ENCODE data around the gene ADH7.
"Not testable (repeated sequence)": the region's sequence is repeated elsewhere in the genome, so short reads cannot be mapped to it uniquely, and the experiment has no call there.

ADH7 gene

DNA sequence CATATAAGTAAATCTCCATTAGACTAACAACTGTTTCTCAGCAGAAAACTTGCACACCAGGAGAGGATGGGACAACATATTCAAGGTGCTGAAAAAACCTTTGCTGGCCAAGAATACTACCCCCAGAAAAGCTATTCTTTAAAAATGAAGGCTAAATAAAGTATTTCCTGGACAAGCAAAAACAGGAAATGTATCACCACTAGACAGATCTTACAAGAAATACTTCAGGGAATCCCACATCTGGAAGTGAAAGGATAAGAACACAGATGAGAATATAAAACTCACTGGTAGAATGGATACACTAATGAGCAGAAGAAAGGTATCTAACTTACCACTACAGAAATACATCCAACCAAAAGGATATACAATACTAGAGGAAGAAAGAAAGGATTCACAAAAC, 55.6 kb downstream of the ADH7 start:
- DNase-seq (ENCODE audit: low spot score) = no peak

DNA sequence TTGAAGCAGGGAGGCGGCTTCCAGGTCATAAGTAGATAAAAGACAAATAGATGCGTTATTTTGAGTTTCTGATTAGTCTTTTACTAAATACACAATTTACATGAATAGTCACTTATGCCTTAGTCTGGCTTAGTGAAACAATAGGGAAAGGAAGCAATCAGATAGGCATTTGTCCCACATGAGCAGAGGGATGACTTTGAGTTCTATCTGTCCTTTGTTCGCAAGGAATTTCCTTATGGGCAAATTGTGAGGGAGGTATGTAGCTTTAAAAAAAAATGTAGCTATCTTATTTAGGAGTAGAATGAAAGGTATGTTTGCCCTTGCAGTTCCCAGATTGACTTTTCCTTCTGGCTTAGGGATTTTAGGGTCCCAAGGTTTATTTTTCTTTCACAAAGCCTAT, 56.3 kb downstream of the ADH7 start:
- no peak for DNase-seq (ENCODE audit: low spot score)

DNA sequence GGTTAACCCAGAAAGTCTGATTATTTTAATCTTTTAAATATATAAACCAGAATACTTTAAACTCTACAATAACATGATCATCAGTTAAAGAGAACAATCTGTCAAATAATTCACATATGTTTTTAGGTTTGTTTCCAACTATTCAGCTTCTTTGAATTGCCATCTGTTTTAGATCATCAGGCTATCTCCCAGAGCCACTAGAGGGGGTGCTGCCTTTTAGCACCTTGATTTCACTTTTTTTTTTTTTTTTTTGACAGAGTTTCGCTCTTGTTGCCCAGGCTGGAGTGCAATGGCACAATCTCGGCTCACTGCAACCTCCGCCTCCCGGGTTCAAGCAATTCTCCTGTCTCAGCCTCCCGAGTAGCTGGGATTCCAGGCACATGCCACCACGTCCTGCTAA, 57.8 kb downstream of the ADH7 start:
- not testable (repeated sequence) for DNase-seq (ENCODE audit: low spot score)

- DNase-seq (ENCODE audit: low spot score) = not testable (repeated sequence)
Observed at GRCh38 chr4:99372464-99372863, 62.7 kb downstream of the ADH7 start.

DNA sequence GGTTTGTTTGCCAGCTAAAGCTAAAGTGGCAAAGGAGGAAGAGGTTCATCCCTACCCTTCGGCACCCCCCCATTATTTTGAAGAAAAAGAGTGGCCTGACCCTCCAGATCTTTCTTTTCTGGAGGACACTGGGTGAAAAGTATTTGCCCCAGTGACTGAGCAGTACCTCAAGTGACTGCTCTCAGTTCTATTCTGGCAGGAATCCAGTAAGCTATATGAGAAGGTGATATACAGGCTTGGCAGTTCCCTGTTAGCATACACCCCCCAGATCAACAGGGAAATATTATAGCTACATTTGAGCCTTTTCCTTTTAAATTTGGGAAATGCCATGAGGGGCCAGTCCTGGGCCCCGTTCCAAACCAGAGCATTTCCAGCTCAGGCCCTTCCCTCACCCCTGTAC, 67.3 kb downstream of the ADH7 start:
- not testable (repeated sequence) for DNase-seq (ENCODE audit: low spot score)

DNA sequence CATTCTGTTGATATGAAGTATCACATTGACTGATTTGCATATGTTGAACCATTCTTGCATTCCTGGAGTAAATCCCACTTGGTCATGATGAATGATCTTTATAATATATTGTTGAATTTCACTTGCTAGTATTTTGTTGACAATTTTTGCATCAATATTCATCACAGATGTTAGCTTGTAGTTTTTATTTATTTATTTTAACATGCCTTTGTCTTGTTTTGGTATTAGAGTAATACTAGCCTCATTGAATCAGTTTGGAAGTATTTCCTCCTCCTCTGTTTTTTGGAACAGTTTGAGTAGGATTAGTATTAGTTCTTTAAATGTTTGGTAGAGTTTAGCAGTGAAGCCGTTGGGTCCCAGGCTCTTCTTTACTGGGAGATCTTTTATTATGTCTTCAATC, 68.7 kb downstream of the ADH7 start:
- no peak for DNase-seq (ENCODE audit: low spot score)

DNA sequence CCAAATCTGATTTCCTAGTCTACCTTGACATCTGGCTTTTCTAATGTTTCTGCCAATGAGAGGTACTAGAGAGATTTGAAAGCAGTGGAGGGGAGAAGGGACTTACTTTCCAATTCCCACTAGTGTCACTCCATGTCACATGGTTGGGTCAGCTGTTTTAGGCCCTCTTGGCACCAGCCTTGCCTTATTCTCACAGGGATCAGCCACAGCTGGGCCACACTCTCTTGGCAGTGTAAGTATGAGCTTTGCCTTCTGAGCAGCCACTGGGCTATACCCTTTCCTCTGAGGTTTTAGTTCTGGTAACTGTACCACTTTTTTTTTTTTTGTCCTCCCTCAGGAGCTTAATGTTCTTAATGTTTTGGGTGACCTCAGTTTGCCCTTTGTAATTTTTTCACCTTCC, 72.4 kb downstream of the ADH7 start:
- no peak for DNase-seq (ENCODE audit: low spot score)
